ENCODE measurements around the gene TOMM70.

DNA sequence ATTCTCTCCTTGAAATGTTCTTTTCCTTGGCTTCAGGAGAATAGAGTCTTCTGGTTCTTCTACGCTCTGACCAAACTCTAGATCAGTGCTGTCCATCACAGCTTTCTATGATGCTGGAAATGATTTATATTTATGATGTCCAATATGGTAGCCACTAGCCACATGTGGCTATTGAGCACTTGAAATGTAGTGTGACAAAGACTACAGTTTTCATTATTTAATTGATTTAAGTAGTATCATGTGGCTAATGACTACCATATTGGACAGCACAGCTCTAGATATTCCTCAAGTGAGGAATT is 3.3 kb upstream of the TOMM70 start:
- TF ChIP-seq, protein P1, sequence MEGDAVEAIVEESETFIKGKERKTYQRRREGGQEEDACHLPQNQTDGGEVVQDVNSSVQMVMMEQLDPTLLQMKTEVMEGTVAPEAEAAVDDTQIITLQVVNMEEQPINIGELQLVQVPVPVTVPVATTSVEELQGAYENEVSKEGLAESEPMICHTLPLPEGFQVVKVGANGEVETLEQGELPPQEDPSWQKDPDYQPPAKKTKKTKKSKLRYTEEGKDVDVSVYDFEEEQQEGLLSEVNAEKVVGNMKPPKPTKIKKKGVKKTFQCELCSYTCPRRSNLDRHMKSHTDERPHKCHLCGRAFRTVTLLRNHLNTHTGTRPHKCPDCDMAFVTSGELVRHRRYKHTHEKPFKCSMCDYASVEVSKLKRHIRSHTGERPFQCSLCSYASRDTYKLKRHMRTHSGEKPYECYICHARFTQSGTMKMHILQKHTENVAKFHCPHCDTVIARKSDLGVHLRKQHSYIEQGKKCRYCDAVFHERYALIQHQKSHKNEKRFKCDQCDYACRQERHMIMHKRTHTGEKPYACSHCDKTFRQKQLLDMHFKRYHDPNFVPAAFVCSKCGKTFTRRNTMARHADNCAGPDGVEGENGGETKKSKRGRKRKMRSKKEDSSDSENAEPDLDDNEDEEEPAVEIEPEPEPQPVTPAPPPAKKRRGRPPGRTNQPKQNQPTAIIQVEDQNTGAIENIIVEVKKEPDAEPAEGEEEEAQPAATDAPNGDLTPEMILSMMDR (IDR thresholded peaks at IDR 0.05; ENCODE audit: low read length), result no peak
- TF ChIP-seq EZH2 (optimal IDR thresholded peaks at IDR 0.05; ENCODE audit: low read depth, low read length) (no peak), EZH2phosphoT487 (IDR thresholded peaks at IDR 0.05; ENCODE audit: low read length) (no peak)
